Measurements from ENCODE around the gene PRDM5. TPM values are rescaled to one million over a fixed set of nuclear protein-coding genes. Genes with fewer than 3 reads are reported as not detected.
"Not testable (repeated sequence)": the region's sequence is repeated elsewhere in the genome, so short reads cannot be mapped to it uniquely, and the experiment has no call there.

Gene PRDM5
- polyA plus RNA-seq, 1 donor from 2014 or later = 1.6 TPM

- Histone ChIP-seq H3K27ac (ENCODE audit: low read length) (no peak overlapping the region), H2AFZ (ENCODE audit: low read depth, low read length) (no peak overlapping the region), H3F3A (ENCODE audit: insufficient read depth, low read length, poor library complexity, severe bottlenecking) (no peaks in the 10 kb centered on the region), H3K9ac (ENCODE audit: low read length) (no peak overlapping the region), H3K9me3 (ENCODE audit: low read length) (no peaks in the 10 kb centered on the region), H3K79me2 (replicated peaks; ENCODE audit: insufficient read depth, low read length) (no peaks in the 10 kb centered on the region), H3K4me2 (ENCODE audit: low read length) (no peak overlapping the region), H3K4me3 (ENCODE audit: low read length) (no peak overlapping the region), H3K9me2 (ENCODE audit: insufficient read depth, low read length) (no peaks in the 10 kb centered on the region), H4K20me1 (ENCODE audit: insufficient read depth) (no peaks in the 10 kb centered on the region), H3K36me3 (ENCODE audit: insufficient read depth, low read length) (no peaks in the 10 kb centered on the region), H3K27me3 (ENCODE audit: insufficient read depth, low read depth, low read length) (no peaks in the 10 kb centered on the region)
- no peak for TF ChIP-seq POLR2AphosphoS5 (IDR thresholded peaks at IDR 0.05)
- no peak for TF ChIP-seq RAD21 (conservative IDR thresholded peaks at IDR 0.05)
- no peak for TF ChIP-seq MXI1 (conservative IDR thresholded peaks at IDR 0.05; ENCODE audit: poor library complexity, severe bottlenecking)
- TF ChIP-seq EP300 (conservative IDR thresholded peaks at IDR 0.05; ENCODE audit: poor library complexity, severe bottlenecking) = no peak
- no peak for TF ChIP-seq TAF1 (IDR thresholded peaks at IDR 0.05; ENCODE audit: low read depth)
- TF ChIP-seq CTCF (IDR thresholded peaks at IDR 0.05; ENCODE audit: poor library complexity, severe bottlenecking) = no peak
- no peak for TF ChIP-seq SMC3 (conservative IDR thresholded peaks at IDR 0.05; ENCODE audit: poor library complexity)
Observed at GRCh38 chr4:120658772-120659171, 263.8 kb downstream of the PRDM5 start.

- H2AFZ ChIP-seq (ENCODE audit: low read depth, low read length) = no peak overlapping the region
- H3K4me3 ChIP-seq (ENCODE audit: low read length) = no peak overlapping the region
- no peaks in the 10 kb centered on the region for H4K20me1 ChIP-seq (ENCODE audit: insufficient read depth)
- no peak overlapping the region for H3K27ac ChIP-seq (ENCODE audit: low read length)
- no peaks in the 10 kb centered on the region for H3F3A ChIP-seq (ENCODE audit: insufficient read depth, low read length, poor library complexity, severe bottlenecking)
- H3K36me3 ChIP-seq (ENCODE audit: insufficient read depth, low read length) = no peaks in the 10 kb centered on the region
- H3K9ac ChIP-seq (ENCODE audit: low read length) = no peak overlapping the region
- no peak for TF ChIP-seq EP300 (conservative IDR thresholded peaks at IDR 0.05; ENCODE audit: poor library complexity, severe bottlenecking)
- H3K4me2 ChIP-seq (ENCODE audit: low read length) = no peak overlapping the region
- H3K79me2 ChIP-seq (replicated peaks; ENCODE audit: insufficient read depth, low read length) = no peaks in the 10 kb centered on the region
- no peaks in the 10 kb centered on the region for H3K9me3 ChIP-seq (ENCODE audit: low read length)
- H3K27me3 ChIP-seq (ENCODE audit: insufficient read depth, low read depth, low read length) = no peaks in the 10 kb centered on the region
- no peaks in the 10 kb centered on the region for H3K9me2 ChIP-seq (ENCODE audit: insufficient read depth, low read length)
Observed at GRCh38 chr4:120653804-120654573, 268.5 kb downstream of the PRDM5 start.

DNA sequence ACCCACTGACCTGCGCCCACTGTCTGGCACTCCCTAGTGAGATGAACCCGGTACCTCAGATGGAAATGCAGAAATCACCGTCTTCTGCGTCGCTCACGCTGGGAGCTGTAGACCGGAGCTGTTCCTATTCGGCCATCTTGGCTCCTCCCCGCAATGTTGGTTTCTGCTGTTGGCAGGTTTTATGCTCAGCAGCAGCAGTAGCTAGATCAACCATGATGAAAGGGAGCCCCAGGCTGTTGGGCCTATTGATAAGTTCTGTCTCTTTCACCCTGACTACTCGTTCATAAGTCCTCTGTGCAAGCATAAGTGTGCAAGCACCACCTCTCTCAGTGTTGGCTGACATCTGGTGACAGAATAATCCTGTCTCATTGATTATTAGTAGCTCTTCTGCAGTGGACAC lies 274.2 kb downstream of the PRDM5 start:
- not testable (repeated sequence) for H3F3A ChIP-seq (ENCODE audit: insufficient read depth, low read length, poor library complexity, severe bottlenecking); H3K36me3 ChIP-seq (ENCODE audit: insufficient read depth, low read length); H3K9me2 ChIP-seq (ENCODE audit: insufficient read depth, low read length); H3K4me2 ChIP-seq (ENCODE audit: low read length); H3K27ac ChIP-seq (ENCODE audit: low read length); H3K4me3 ChIP-seq (ENCODE audit: low read length); H2AFZ ChIP-seq (ENCODE audit: low read depth, low read length); H3K9ac ChIP-seq (ENCODE audit: low read length); H3K79me2 ChIP-seq (replicated peaks; ENCODE audit: insufficient read depth, low read length); H4K20me1 ChIP-seq (ENCODE audit: insufficient read depth); H3K27me3 ChIP-seq (ENCODE audit: insufficient read depth, low read depth, low read length); H3K9me3 ChIP-seq (ENCODE audit: low read length)

Small RNA genes within 50 kb of the gene (small RNA-seq; reads per million reads assigned to genes)
- gene RNU6-550P = 0 reads per million in 3 experiments

Other genes with a start within 250 kb of the PRDM5 start
- gene NDNF, start 149.8 kb upstream of the PRDM5 start, polyA plus RNA-seq = 3.0 and 4.3 TPM in 2 replicates
- gene TNIP3, start 241.6 kb upstream of the PRDM5 start, polyA plus RNA-seq = 0.09 TPM in 1 of 2 replicates, not detected in the other